ENCODE data around the gene PGS1.

GRCh38 chr17:78357672-78358537, 20.5 kb upstream of the PGS1 start:
- TF ChIP-seq CTCF (IDR thresholded peaks at IDR 0.05; ENCODE audit: insufficient read depth, low read length, poor library complexity, severe bottlenecking) (no peak), EZH2phosphoT487 (conservative IDR thresholded peaks at IDR 0.05; ENCODE audit: low read length) (no peak)
